ENCODE data around the gene PRKCA.

The PRKCA gene

GRCh38 chr17:66543526-66543925 lies 241.1 kb downstream of the PRKCA start:
- Histone ChIP-seq H3K27ac (replicated peaks) (no peak overlapping the region), H3K4me3 (replicated peaks; ENCODE audit: insufficient read depth, low read length) (no peak overlapping the region), H3K27me3 (ENCODE audit: insufficient read depth, poor library complexity, severe bottlenecking) (no peaks in the 10 kb centered on the region)
- no peak for TF ChIP-seq SPI1 (IDR thresholded peaks at IDR 0.05; ENCODE audit: borderline replicate concordance, low read depth)
- TF ChIP-seq POLR2AphosphoS5 (IDR thresholded peaks at IDR 0.05; ENCODE audit: low read depth) = no peak
- no peak for TF ChIP-seq GABPA (IDR thresholded peaks at IDR 0.05; ENCODE audit: low read depth)
- no peak for DNase-seq (ENCODE audit: low read depth in 1 of 2, low spot score in 1 of 2)

- Histone ChIP-seq H3K4me3 (replicated peaks; ENCODE audit: insufficient read depth, low read length) (no peak overlapping the region), H3K27ac (replicated peaks) (no peak overlapping the region), H3K27me3 (ENCODE audit: insufficient read depth, poor library complexity, severe bottlenecking) (no peaks in the 10 kb centered on the region)
- no peak for DNase-seq (ENCODE audit: low read depth in 1 of 2, low spot score in 1 of 2)
- TF ChIP-seq SPI1 (IDR thresholded peaks at IDR 0.05; ENCODE audit: borderline replicate concordance, low read depth) (no peak), CTCF (IDR thresholded peaks at IDR 0.05; ENCODE audit: insufficient read depth, low read length) (no peak), REST (IDR thresholded peaks at IDR 0.05; ENCODE audit: insufficient replicate concordance, low read depth) (no peak), GABPA (IDR thresholded peaks at IDR 0.05; ENCODE audit: low read depth) (no peak), POLR2AphosphoS5 (IDR thresholded peaks at IDR 0.05; ENCODE audit: low read depth) (no peak)
These were observed 243.5 kb downstream of the PRKCA start for GRCh38 chr17:66545918-66546317.

GRCh38 chr17:66547151-66547865 lies 244.9 kb downstream of the PRKCA start:
- DNase-seq (ENCODE audit: low read depth in 1 of 2, low spot score in 1 of 2) = no peak

More at GRCh38 chr17:66547151-66547865, 244.9 kb downstream of the PRKCA start:
- Histone ChIP-seq H3K4me3 (replicated peaks; ENCODE audit: insufficient read depth, low read length) (no peak overlapping the region), H3K27me3 (ENCODE audit: insufficient read depth, poor library complexity, severe bottlenecking) (no peaks in the 10 kb centered on the region), H3K27ac (replicated peaks) (no peak overlapping the region)
- TF ChIP-seq REST (IDR thresholded peaks at IDR 0.05; ENCODE audit: insufficient replicate concordance, low read depth) = no peak
- TF ChIP-seq POLR2AphosphoS5 (IDR thresholded peaks at IDR 0.05; ENCODE audit: low read depth) = no peak
- TF ChIP-seq GABPA (IDR thresholded peaks at IDR 0.05; ENCODE audit: low read depth) = no peak
- no peak for TF ChIP-seq SPI1 (IDR thresholded peaks at IDR 0.05; ENCODE audit: borderline replicate concordance, low read depth)
- no peak for TF ChIP-seq CTCF (IDR thresholded peaks at IDR 0.05; ENCODE audit: insufficient read depth, low read length)

Measured in HL-60 (cell line).